Caco-2 (cell line): ENCODE measurements around the gene GNAQ. TPM values are rescaled to one million over a fixed set of nuclear protein-coding genes. Genes with fewer than 3 reads are reported as not detected.

ENCODE experiments used
- BruUV-seq: library from RNA; stranded (reverse); fragments of 400-500 nt; replicated peaks from 2 replicates; lab custom pipeline; 2021; lab: Mats Ljungman, UMichigan
- CTCF ChIA-PET: fragments of 300-600 bp; sonication (Branson Sonifier 250); formaldehyde crosslinking; loops from one replicate; lab custom pipeline; 2022; ENCODE audit warnings: antibody characterized with exemption; lab: Charles Lee
- POLR2A ChIA-PET: fragments of 300-600 bp; sonication (Branson Sonifier 250); formaldehyde crosslinking; loops from one replicate; lab custom pipeline; 2022; ENCODE audit warnings: antibody characterized with exemption; lab: Charles Lee
- DNase-seq, 2 experiments: peaks; one replicate each; pipeline versions ENCODE4 v3.0.0 to v3.0.0-alpha.2; 2020 to 2022
- H3K27me3 ChIP-seq: replicated peaks from 2 replicates; pipeline ENCODE4 v1.6.0; 2011; ENCODE audit warnings: low read length; ENCODE audit not compliant: control insufficient read depth, insufficient read depth
- H3K36me3 ChIP-seq: 2 replicates; pipeline ENCODE4 v1.5.1; 2011; ENCODE audit warnings: low read length; ENCODE audit not compliant: control insufficient read depth, insufficient read depth
- H3K4me1 ChIP-seq: fragments of 250-450 bp; sonication (Bioruptor Pico); 2 replicates; pipeline ENCODE4 v1.5.1; 2020; ENCODE audit warnings: mild to moderate bottlenecking
- H3K4me3 ChIP-seq: 2 replicates; pipeline ENCODE4 v1.5.1; 2011; ENCODE audit warnings: low read depth, mild to moderate bottlenecking, control low read depth, low read length
- H3K9me3 ChIP-seq: fragments of 250-450 bp; sonication (Bioruptor Pico); 2 replicates; pipeline ENCODE4 v1.5.1; 2020; ENCODE audit warnings: mild to moderate bottlenecking, moderate library complexity
- H3K27ac Mint-ChIP-seq: one replicate; pipeline ENCODE4 v1.8.0; 2022; ENCODE audit warnings: mixed read lengths; ENCODE audit not compliant: unreplicated experiment
- H3K27me3 Mint-ChIP-seq: one replicate; pipeline ENCODE4 v1.8.0; 2022; ENCODE audit warnings: mixed read lengths; ENCODE audit not compliant: insufficient read depth, unreplicated experiment
- H3K36me3 Mint-ChIP-seq: one replicate; pipeline ENCODE4 v1.8.0; 2022; ENCODE audit warnings: mild to moderate bottlenecking, mixed read lengths; ENCODE audit not compliant: insufficient read depth, unreplicated experiment
- H3K4me1 Mint-ChIP-seq: one replicate; pipeline ENCODE4 v1.8.0; 2022; ENCODE audit warnings: low read depth, mixed read lengths; ENCODE audit not compliant: unreplicated experiment
- H3K4me3 Mint-ChIP-seq: one replicate; pipeline ENCODE4 v1.8.0; 2022; ENCODE audit warnings: mild to moderate bottlenecking, moderate library complexity, mixed read lengths; ENCODE audit not compliant: unreplicated experiment
- H3K9me3 Mint-ChIP-seq: one replicate; pipeline ENCODE4 v1.8.0; 2022; ENCODE audit warnings: mixed read lengths; ENCODE audit not compliant: unreplicated experiment
- CTCF ChIP-seq, 2 experiments: fragments of 200-600 bp in 1 of 2; IDR thresholded peaks; 1 replicate in 1 of 2; 2 replicates in 1 of 2; pipeline versions ENCODE4 v1.5.1 to v1.8.0; 2011 to 2022; ENCODE audit warnings: antibody characterized with exemption in 1 of 2, control low read depth in 1 of 2, inconsistent platforms in 1 of 2, low read depth in 1 of 2, low read length in 1 of 2, mild to moderate bottlenecking in 1 of 2, moderate library complexity in 1 of 2; ENCODE audit not compliant: insufficient read depth in 1 of 2, severe bottlenecking in 1 of 2, unreplicated experiment in 1 of 2
- intact Hi-C: fragments of 100-400 bp; cut with micrococcal nuclease; formaldehyde crosslinking; loops from one replicate; pipeline ENCODE4 v1.10.0; 2022; ENCODE audit not compliant: unreplicated experiment
- total RNA-seq: library from RNA; stranded (reverse); gene quantifications from 2 replicates; pipeline ENCODE4 v1.2.3, GENCODE V29; 2022

GNAQ gene
- total RNA-seq, 1 experiment from 2014 or later: 10.1 TPM

DNA sequence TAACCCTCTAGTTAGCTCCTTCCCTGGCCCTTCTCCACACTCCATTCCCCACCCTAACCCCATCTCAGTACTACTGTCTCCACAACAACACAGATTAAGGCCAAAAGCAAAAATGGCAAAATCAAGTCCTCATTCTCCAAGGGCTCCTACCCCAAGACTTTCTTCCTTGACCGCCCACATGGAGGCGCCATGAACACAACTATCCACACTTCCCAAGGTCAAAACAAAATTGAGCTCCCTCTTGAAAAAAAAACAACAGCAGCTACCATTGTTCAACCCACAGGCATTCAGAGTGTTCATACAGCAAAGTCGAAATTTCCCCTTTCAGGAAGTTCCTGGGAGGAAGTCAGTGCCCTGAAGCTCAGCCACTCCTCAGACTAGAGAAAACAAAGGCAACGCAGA lies 54.4 kb downstream of the GNAQ start:
- CTCF ChIA-PET: no interaction called here
- no peaks in the 10 kb centered on the region for H3K4me1 ChIP-seq
- Mint-ChIP-seq H3K4me3 (no peak overlapping the region), H3K9me3 (no peaks in the 10 kb centered on the region), H3K4me1 (no peaks in the 10 kb centered on the region), H3K27ac (no peak overlapping the region), H3K36me3 (no peaks in the 10 kb centered on the region), H3K27me3 (no peaks in the 10 kb centered on the region)
- peak in 1 of 2 experiments; percentile 19 for DNase-seq
- intact Hi-C loops: loop anchor here (1.0 kb wide), 3 partner anchors 58 to 236 kb away; no protein-coding TSS in a partner anchor
- no peaks in the 10 kb centered on the region for H3K27me3 ChIP-seq
- POLR2A ChIA-PET: no interaction called here
- TF ChIP-seq CTCF (IDR thresholded peaks at IDR 0.05; ENCODE audit: insufficient read depth in 1 of 2, low read depth in 1 of 2, low read length in 1 of 2, severe bottlenecking in 1 of 2, unreplicated experiment in 1 of 2): no peak
- H3K4me3 ChIP-seq: no peak overlapping the region
- no peaks in the 10 kb centered on the region for H3K36me3 ChIP-seq
- H3K9me3 ChIP-seq: no peaks in the 10 kb centered on the region
- no TSS peak for BruUV-seq

GRCh38 chr9:77975806-77976205 lies 55.8 kb downstream of the GNAQ start:
- no peaks in the 10 kb centered on the region for H3K4me1 ChIP-seq
- no peaks in the 10 kb centered on the region for H3K27me3 ChIP-seq
- H3K9me3 ChIP-seq: no peaks in the 10 kb centered on the region
- Mint-ChIP-seq H3K27ac (no peak overlapping the region), H3K36me3 (no peaks in the 10 kb centered on the region), H3K4me1 (no peaks in the 10 kb centered on the region), H3K9me3 (no peaks in the 10 kb centered on the region), H3K4me3 (no peak overlapping the region), H3K27me3 (no peaks in the 10 kb centered on the region)
- ChIA-PET CTCF (no interaction called here), POLR2A (no interaction called here)
- intact Hi-C loops: no loop called here
- BruUV-seq: no TSS peak
- H3K4me3 ChIP-seq: no peak overlapping the region
- no peak for TF ChIP-seq CTCF (IDR thresholded peaks at IDR 0.05; ENCODE audit: insufficient read depth in 1 of 2, low read depth in 1 of 2, low read length in 1 of 2, severe bottlenecking in 1 of 2, unreplicated experiment in 1 of 2)
- H3K36me3 ChIP-seq: no peaks in the 10 kb centered on the region
- no peak for DNase-seq

- POLR2A ChIA-PET: no interaction called here
- Mint-ChIP-seq H3K4me1 (no peaks in the 10 kb centered on the region), H3K4me3 (no peak overlapping the region), H3K9me3 (no peaks in the 10 kb centered on the region), H3K36me3 (no peaks in the 10 kb centered on the region), H3K27ac (no peak overlapping the region), H3K27me3 (no peaks in the 10 kb centered on the region)
- H3K9me3 ChIP-seq: no peaks in the 10 kb centered on the region
- no peak for DNase-seq
- H3K36me3 ChIP-seq: no peaks in the 10 kb centered on the region
- CTCF ChIA-PET: no interaction called here
- no peaks in the 10 kb centered on the region for H3K4me1 ChIP-seq
- H3K27me3 ChIP-seq: no peaks in the 10 kb centered on the region
- H3K4me3 ChIP-seq: no peak overlapping the region
- TF ChIP-seq CTCF (IDR thresholded peaks at IDR 0.05; ENCODE audit: insufficient read depth in 1 of 2, low read depth in 1 of 2, low read length in 1 of 2, severe bottlenecking in 1 of 2, unreplicated experiment in 1 of 2): no peak
- BruUV-seq: no TSS peak
- intact Hi-C loops: no loop called here
Observed at GRCh38 chr9:77975036-77975435, 56.6 kb downstream of the GNAQ start.
